ENCODE measurements around the gene PERM1. TPM values are rescaled to one million over a fixed set of nuclear protein-coding genes. Genes with fewer than 3 reads are reported as not detected.

The PERM1 gene
- total RNA-seq, 1 experiment from 2014 or later = 0.39 TPM

DNA sequence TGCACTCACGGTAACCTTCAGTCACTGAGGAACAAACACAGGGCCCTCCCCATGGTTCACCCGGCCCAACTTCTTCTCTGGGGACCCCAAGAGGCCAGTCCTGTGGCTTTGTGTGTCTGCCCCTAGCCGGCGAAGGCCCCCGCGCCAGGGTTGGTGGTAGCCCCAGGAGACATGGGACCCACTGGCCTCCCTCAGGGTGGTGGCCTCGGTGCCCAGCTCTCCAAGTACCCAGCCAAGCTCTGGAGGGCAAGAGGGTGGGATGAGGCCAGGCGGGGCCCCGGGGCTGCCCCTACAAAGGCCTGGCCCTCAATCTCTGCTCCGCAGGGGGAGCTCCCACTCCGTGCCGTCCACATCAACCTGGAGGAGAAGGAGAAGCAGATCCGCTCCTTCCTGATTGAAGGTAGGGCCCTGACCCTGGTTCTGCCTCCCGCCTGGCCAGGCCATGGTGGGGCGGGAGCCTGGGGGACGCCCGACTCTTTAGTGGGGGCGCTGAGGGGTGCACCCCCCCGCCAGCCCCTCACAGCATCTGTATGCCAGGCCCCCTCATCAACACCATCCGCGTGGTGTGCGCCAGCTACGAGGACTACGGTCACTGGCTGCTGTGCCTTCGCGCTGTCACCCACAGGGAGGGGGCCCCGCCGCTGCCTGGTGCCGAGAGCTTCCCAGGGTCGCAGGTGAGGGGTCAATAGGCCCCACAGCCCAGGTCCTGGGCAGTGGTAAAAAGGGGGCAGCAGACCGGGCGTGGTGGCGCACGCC is 10.0 kb downstream of the PERM1 start:
- no peaks in the 10 kb centered on the region for H3K27me3 ChIP-seq (ENCODE audit: insufficient read depth, low read length)
- ChIA-PET POLR2A (no interaction called here), RAD21 (ENCODE audit: low non-redundant PET in 1 of 2, low total read pairs in 2 of 2, uncharacterized antibody in 2 of 2, unreplicated experiment in 2 of 2) (no interaction called here), CTCF (no interaction called here)
- TF ChIP-seq FOSL1 (IDR thresholded peaks at IDR 0.05; ENCODE audit: low read depth) = no peak
- no peak for TF ChIP-seq ZNF274 (IDR thresholded peaks at IDR 0.05; ENCODE audit: low read depth, low read length)
- no peak for TF ChIP-seq YY1 (IDR thresholded peaks at IDR 0.05; ENCODE audit: extremely low read depth, insufficient replicate concordance, low read depth, low read length)
- TF ChIP-seq EZH2 (IDR thresholded peaks at IDR 0.05) = no peak
- TF ChIP-seq, protein P1, sequence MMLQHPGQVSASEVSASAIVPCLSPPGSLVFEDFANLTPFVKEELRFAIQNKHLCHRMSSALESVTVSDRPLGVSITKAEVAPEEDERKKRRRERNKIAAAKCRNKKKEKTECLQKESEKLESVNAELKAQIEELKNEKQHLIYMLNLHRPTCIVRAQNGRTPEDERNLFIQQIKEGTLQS (IDR thresholded peaks at IDR 0.05) = no peak
- no peak for TF ChIP-seq TCF7L2 (IDR thresholded peaks at IDR 0.05; ENCODE audit: borderline replicate concordance, extremely low read depth, insufficient read depth, insufficient read length)
- no peak for TF ChIP-seq SRF (IDR thresholded peaks at IDR 0.05; ENCODE audit: low read depth)
- TF ChIP-seq ELF1 (IDR thresholded peaks at IDR 0.05; ENCODE audit: borderline replicate concordance, low read depth) = no peak
- no peak for TF ChIP-seq POLR2AphosphoS5 (IDR thresholded peaks at IDR 0.05; ENCODE audit: low read depth, low read length)
- no peak overlapping the region for H3K4me2 ChIP-seq (ENCODE audit: low read length)
- no peak overlapping the region for H3K27ac ChIP-seq (ENCODE audit: low read depth, low read length)
- no peaks in the 10 kb centered on the region for H3K36me3 ChIP-seq (ENCODE audit: control insufficient read depth in 1 of 2, insufficient read depth in 2 of 2, low read length in 2 of 2)
- H3K4me3 ChIP-seq (replicated peaks in 1 of 2; ENCODE audit: low read depth in 1 of 2, low read length in 2 of 2) = no peak overlapping the region
- no peaks in the 10 kb centered on the region for H4K20me1 ChIP-seq (ENCODE audit: insufficient read depth)
- no peak overlapping the region for H3K9ac ChIP-seq (ENCODE audit: low read length)
- BruUV-seq (replicated peaks) = no TSS peak
- ATAC-seq = no peak
- DNase-seq (ENCODE audit: low read depth, low spot score) = no peak
- no peaks in the 10 kb centered on the region; the same call in 1 of the 2 replicates for H3K79me2 ChIP-seq (ENCODE audit: insufficient read depth, low read length)
- intact Hi-C loops (cut with micrococcal nuclease) = no loop called here
- H3K9me2 ChIP-seq (ENCODE audit: insufficient read depth) = no peaks in the 10 kb centered on the region
- peaks cover 16 to 32% of the 10 kb centered on the region in 2 experiments for H3K4me1 ChIP-seq (ENCODE audit: control insufficient read depth in 1 of 2, insufficient read depth in 2 of 2, low read length in 2 of 2)
- no peaks in the 10 kb centered on the region; a peak in 1 of 4 replicates for H3K9me3 ChIP-seq (ENCODE audit: control insufficient read depth in 1 of 2, insufficient read depth in 1 of 2, low read depth in 1 of 2, low read length in 2 of 2)
- H2AFZ ChIP-seq (ENCODE audit: low read depth, low read length, poor library complexity, severe bottlenecking) = no peak overlapping the region

Measured in HCT116 (cell line).